D721Med (cell line): ENCODE data around the gene KBTBD6.

Experiments used
- DNase-seq: peaks from one replicate; pipeline ENCODE4 v3.0.0; 2011; ENCODE audit warnings: low spot score; ENCODE audit not compliant: insufficient read length
- FAIRE-seq: peaks from 2 replicates; lab custom pipeline; 2011; peaks lifted over from hg19 to GRCh38; lab: Jason Lieb, UNC
- CTCF ChIP-seq: IDR thresholded peaks from 2 replicates; pipeline ENCODE4 v1.5.1; 2012; ENCODE audit warnings: mild to moderate bottlenecking, control low read depth; ENCODE audit not compliant: insufficient read depth; ENCODE audit errors: missing control alignments

KBTBD6 gene

GRCh38 chr13:41159174-41159573 lies 26.6 kb upstream of the KBTBD6 start:
- DNase-seq = no peak
- no peak for FAIRE-seq
- TF ChIP-seq CTCF = no peak

- no peak for TF ChIP-seq CTCF
- DNase-seq (no peak), FAIRE-seq (no peak)
Observed at GRCh38 chr13:41157048-41157717, 24.6 kb upstream of the KBTBD6 start.

GRCh38 chr13:41156620-41157019 lies 24.0 kb upstream of the KBTBD6 start:
- TF ChIP-seq CTCF = no peak
- DNase-seq = no peak
- no peak for FAIRE-seq

- DNase-seq = no peak
- TF ChIP-seq CTCF = no peak
- no peak for FAIRE-seq
Observed at GRCh38 chr13:41154042-41154441, 21.4 kb upstream of the KBTBD6 start.

- TF ChIP-seq CTCF = no peak
- no peak for DNase-seq
- no peak for FAIRE-seq
Observed at GRCh38 chr13:41152005-41152404, 19.4 kb upstream of the KBTBD6 start.

- TF ChIP-seq CTCF = no peak
- FAIRE-seq (no peak), DNase-seq (no peak)
Observed at GRCh38 chr13:41150058-41150457, 17.5 kb upstream of the KBTBD6 start.

GRCh38 chr13:41148419-41149283 lies 16.0 kb upstream of the KBTBD6 start:
- no peak for FAIRE-seq
- no peak for TF ChIP-seq CTCF
- no peak for DNase-seq
